ENCODE results near the gene ZSCAN4.

DNA sequence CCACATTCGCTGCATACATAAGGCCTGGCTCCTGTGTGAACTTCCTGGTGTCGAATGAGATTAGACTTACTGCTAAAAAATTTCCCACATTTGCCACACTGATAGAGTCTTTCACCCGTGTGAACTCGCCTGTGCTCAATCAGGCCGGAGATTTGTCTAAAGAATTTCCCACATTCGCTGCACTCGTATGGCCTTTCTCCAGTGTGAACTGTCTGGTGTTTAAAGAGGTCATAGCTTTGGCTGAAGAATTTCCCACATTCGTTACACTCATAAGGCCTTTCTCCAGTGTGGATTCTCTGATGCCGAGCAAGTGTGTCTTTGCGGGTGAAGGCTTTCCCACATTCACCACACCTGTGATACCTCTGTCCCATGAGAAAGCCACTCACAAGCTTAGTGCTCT is 52.1 kb downstream of the ZSCAN4 start:
- TF ChIP-seq, protein P1, sequence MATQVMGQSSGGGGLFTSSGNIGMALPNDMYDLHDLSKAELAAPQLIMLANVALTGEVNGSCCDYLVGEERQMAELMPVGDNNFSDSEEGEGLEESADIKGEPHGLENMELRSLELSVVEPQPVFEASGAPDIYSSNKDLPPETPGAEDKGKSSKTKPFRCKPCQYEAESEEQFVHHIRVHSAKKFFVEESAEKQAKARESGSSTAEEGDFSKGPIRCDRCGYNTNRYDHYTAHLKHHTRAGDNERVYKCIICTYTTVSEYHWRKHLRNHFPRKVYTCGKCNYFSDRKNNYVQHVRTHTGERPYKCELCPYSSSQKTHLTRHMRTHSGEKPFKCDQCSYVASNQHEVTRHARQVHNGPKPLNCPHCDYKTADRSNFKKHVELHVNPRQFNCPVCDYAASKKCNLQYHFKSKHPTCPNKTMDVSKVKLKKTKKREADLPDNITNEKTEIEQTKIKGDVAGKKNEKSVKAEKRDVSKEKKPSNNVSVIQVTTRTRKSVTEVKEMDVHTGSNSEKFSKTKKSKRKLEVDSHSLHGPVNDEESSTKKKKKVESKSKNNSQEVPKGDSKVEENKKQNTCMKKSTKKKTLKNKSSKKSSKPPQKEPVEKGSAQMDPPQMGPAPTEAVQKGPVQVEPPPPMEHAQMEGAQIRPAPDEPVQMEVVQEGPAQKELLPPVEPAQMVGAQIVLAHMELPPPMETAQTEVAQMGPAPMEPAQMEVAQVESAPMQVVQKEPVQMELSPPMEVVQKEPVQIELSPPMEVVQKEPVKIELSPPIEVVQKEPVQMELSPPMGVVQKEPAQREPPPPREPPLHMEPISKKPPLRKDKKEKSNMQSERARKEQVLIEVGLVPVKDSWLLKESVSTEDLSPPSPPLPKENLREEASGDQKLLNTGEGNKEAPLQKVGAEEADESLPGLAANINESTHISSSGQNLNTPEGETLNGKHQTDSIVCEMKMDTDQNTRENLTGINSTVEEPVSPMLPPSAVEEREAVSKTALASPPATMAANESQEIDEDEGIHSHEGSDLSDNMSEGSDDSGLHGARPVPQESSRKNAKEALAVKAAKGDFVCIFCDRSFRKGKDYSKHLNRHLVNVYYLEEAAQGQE (IDR thresholded peaks at IDR 0.05; ENCODE audit: borderline replicate concordance) = no peak
- TF ChIP-seq, protein P1 (CRISPR knock-in tag; IDR thresholded peaks at IDR 0.05; ENCODE audit: low read depth) = no peak
- TF ChIP-seq FOXP1 (CRISPR knock-in tag; IDR thresholded peaks at IDR 0.05) = no peak
- TF ChIP-seq, protein P2, sequence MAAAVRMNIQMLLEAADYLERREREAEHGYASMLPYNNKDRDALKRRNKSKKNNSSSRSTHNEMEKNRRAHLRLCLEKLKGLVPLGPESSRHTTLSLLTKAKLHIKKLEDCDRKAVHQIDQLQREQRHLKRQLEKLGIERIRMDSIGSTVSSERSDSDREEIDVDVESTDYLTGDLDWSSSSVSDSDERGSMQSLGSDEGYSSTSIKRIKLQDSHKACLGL (CRISPR knock-in tag; IDR thresholded peaks at IDR 0.05; ENCODE audit: borderline replicate concordance, poor library complexity, severe bottlenecking) = no peak
- TF ChIP-seq, protein P3, sequence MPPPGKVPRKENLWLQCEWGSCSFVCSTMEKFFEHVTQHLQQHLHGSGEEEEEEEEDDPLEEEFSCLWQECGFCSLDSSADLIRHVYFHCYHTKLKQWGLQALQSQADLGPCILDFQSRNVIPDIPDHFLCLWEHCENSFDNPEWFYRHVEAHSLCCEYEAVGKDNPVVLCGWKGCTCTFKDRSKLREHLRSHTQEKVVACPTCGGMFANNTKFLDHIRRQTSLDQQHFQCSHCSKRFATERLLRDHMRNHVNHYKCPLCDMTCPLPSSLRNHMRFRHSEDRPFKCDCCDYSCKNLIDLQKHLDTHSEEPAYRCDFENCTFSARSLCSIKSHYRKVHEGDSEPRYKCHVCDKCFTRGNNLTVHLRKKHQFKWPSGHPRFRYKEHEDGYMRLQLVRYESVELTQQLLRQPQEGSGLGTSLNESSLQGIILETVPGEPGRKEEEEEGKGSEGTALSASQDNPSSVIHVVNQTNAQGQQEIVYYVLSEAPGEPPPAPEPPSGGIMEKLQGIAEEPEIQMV (tag; conservative IDR thresholded peaks at IDR 0.05; ENCODE audit: low read depth) = no peak
- TF ChIP-seq FOS (IDR thresholded peaks at IDR 0.05; ENCODE audit: extremely low read depth, insufficient read length) = no peak
